CD4-positive, alpha-beta T cell (primary cell): ENCODE measurements around the gene UPK1A. TPM values are rescaled to one million over a fixed set of nuclear protein-coding genes. Genes with fewer than 3 reads are reported as not detected.

Source experiments
- ATAC-seq: fragments of 200-7000 bp; cut with Tn5 transposase; one replicate; pipeline ENCODE4 v1.10.0; 2022; ENCODE audit warnings: mild to moderate bottlenecking; ENCODE audit not compliant: poor library complexity
- CTCF ChIA-PET: fragments of 350-600 bp; sonication (Branson Sonifier 250); formaldehyde crosslinking; loops from one replicate; lab custom pipeline; 2021; ENCODE audit warnings: antibody characterized with exemption, inconsistent platforms; lab: Charles Lee
- POLR2A ChIA-PET: fragments of 350-600 bp; sonication (Branson Sonifier 250); formaldehyde crosslinking; loops from one replicate; lab custom pipeline; 2021; ENCODE audit warnings: antibody characterized with exemption, inconsistent platforms; lab: Charles Lee
- DNase-seq, 14 experiments: peaks; one replicate each; pipeline ENCODE4 v3.0.0-alpha.2; 2013 to 2020; ENCODE audit warnings: mixed read lengths in 2 of 14
- H3K27ac ChIP-seq, 2 donors: one replicate each; pipeline versions ENCODE4 v1.5.1 to v1.7.0; 2013; ENCODE audit warnings: low read length in 2 of 2, low read depth in 1 of 2, mild to moderate bottlenecking in 1 of 2
- H3K27me3 ChIP-seq, 2 experiments: 1 replicate in 1 of 2; 2 replicates in 1 of 2; pipeline versions ENCODE4 v1.6.1 to v1.7.0; 2013; ENCODE audit warnings: low read length in 2 of 2, control low read depth in 1 of 2, mild to moderate bottlenecking in 1 of 2, moderate library complexity in 1 of 2; ENCODE audit not compliant: insufficient read depth in 2 of 2, control insufficient read depth in 1 of 2
- H3K36me3 ChIP-seq: one replicate; pipeline ENCODE4 v1.6.1; 2013; ENCODE audit warnings: low read length, control low read depth; ENCODE audit not compliant: insufficient read depth
- H3K4me1 ChIP-seq: one replicate; pipeline ENCODE4 v1.6.1; 2013; ENCODE audit warnings: low read length, control low read depth; ENCODE audit not compliant: insufficient read depth
- H3K4me3 ChIP-seq: one replicate; pipeline ENCODE4 v1.5.1; 2013; ENCODE audit warnings: mild to moderate bottlenecking, low read length, moderate library complexity
- H3K9me3 ChIP-seq, 2 experiments: 1 replicate in 1 of 2; 2 replicates in 1 of 2; pipeline versions ENCODE4 v1.6.1 to v1.7.0; 2013; ENCODE audit warnings: low read length in 2 of 2, mild to moderate bottlenecking in 2 of 2, control low read depth in 1 of 2, moderate library complexity in 1 of 2; ENCODE audit not compliant: control insufficient read depth in 1 of 2, insufficient read depth in 1 of 2
- H3K27ac Mint-ChIP-seq: one replicate; pipeline ENCODE4 v1.8.0; 2020; ENCODE audit warnings: mixed read lengths
- H3K27me3 Mint-ChIP-seq: one replicate; pipeline ENCODE4 v1.8.0; 2021; ENCODE audit warnings: mixed read lengths
- H3K36me3 Mint-ChIP-seq: one replicate; pipeline ENCODE4 v1.8.0; 2021; ENCODE audit warnings: low read depth, mixed read lengths
- H3K4me1 Mint-ChIP-seq: one replicate; pipeline ENCODE4 v1.8.0; 2021; ENCODE audit warnings: low read depth, mixed read lengths
- H3K4me3 Mint-ChIP-seq: one replicate; pipeline ENCODE4 v1.8.0; 2020; ENCODE audit warnings: mild to moderate bottlenecking, mixed read lengths
- H3K9me3 Mint-ChIP-seq: one replicate; pipeline ENCODE4 v1.8.0; 2020; ENCODE audit warnings: mixed read lengths
- intact Hi-C, 2 experiments: fragments of 100-400 bp; cut with DNase I in 1 of 2; cut with micrococcal nuclease in 1 of 2; formaldehyde crosslinking; loops; one replicate each; pipeline versions ENCODE4 v1.15.1 to v1.9.0; 2023 to 2025; cut with DNase I, micrococcal nuclease
- total RNA-seq, 174 experiments: library from RNA in 2 of 174; stranded (reverse) in 2 of 174; gene quantifications; one replicate each; pipeline ENCODE4 v1.2.3 and lab custom pipeline; 2021 to 2026
- TF ChIP-seq, protein P1 (sequence below): fragments of 200-600 bp; IDR thresholded peaks from one replicate; pipeline ENCODE4 v1.8.0; 2022; ENCODE audit warnings: antibody characterized with exemption, mild to moderate bottlenecking

UPK1A gene
- total RNA-seq, 2 experiments from 2014 or later: 0.36 to 0.47 TPM

DNA sequence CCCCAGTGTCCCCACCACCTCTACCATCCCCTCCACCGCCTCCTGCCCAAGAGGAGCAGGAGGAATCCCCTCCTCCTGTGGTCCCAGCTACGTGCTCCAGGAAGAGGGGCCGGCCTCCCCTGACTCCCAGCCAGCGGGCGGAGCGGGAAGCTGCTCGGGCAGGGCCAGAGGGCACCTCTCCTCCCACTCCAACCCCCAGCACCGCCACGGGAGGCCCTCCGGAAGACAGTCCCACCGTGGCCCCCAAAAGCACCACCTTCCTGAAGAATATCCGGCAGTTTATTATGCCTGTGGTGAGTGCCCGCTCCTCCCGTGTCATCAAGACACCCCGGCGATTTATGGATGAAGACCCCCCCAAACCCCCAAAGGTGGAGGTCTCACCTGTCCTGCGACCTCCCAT is 54.3 kb downstream of the UPK1A start:
- intact Hi-C loops: no loop called here
- POLR2A ChIA-PET: interaction anchor here (0.6 to 1.4 kb wide), 3 partner anchors 21 to 31 kb away, joined by 3 to 6 read pairs (median 3); partner anchors contain the start of genes IGFLR1 and U2AF1L4
- peaks cover 69% of the 10 kb centered on the region for H3K36me3 Mint-ChIP-seq

DNA sequence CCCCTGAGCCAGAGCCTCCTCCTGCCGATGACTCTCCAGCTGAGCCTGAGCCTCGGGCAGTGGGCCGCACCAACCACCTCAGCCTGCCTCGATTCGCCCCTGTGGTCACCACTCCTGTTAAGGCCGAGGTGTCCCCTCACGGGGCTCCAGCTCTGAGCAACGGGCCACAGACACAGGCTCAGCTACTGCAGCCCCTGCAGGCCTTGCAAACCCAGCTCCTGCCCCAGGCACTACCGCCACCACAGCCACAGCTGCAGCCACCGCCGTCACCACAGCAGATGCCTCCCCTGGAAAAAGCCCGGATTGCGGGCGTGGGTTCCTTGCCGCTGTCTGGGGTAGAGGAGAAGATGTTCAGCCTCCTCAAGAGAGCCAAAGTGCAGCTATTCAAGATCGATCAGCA is 55.1 kb downstream of the UPK1A start:
- DNase-seq: peak in 2 of 14 experiments; percentile 24 to 28
- no peak for ATAC-seq
- peaks cover 65% of the 10 kb centered on the region for H3K36me3 ChIP-seq

More for the DNA sequence above, 54.3 kb downstream of the UPK1A start:
- Histone ChIP-seq H3K4me3 (no peak overlapping the region), H3K27me3 (no peaks in the 10 kb centered on the region), H3K9me3 (no peaks in the 10 kb centered on the region), H3K4me1 (peaks cover 35% of the 10 kb centered on the region), H3K27ac (no peak overlapping the region), H3K36me3 (peaks cover 58% of the 10 kb centered on the region)
- H3K9me3 Mint-ChIP-seq: no peaks in the 10 kb centered on the region
- CTCF ChIA-PET: no interaction called here
- H3K27ac Mint-ChIP-seq: no peak overlapping the region
- TF ChIP-seq, protein P1, sequence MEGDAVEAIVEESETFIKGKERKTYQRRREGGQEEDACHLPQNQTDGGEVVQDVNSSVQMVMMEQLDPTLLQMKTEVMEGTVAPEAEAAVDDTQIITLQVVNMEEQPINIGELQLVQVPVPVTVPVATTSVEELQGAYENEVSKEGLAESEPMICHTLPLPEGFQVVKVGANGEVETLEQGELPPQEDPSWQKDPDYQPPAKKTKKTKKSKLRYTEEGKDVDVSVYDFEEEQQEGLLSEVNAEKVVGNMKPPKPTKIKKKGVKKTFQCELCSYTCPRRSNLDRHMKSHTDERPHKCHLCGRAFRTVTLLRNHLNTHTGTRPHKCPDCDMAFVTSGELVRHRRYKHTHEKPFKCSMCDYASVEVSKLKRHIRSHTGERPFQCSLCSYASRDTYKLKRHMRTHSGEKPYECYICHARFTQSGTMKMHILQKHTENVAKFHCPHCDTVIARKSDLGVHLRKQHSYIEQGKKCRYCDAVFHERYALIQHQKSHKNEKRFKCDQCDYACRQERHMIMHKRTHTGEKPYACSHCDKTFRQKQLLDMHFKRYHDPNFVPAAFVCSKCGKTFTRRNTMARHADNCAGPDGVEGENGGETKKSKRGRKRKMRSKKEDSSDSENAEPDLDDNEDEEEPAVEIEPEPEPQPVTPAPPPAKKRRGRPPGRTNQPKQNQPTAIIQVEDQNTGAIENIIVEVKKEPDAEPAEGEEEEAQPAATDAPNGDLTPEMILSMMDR: no peak
- ATAC-seq: no peak
- H3K4me1 Mint-ChIP-seq: peaks cover 38% of the 10 kb centered on the region
- no peaks in the 10 kb centered on the region for H3K27me3 Mint-ChIP-seq
- peak in 2 of 14 experiments; percentile 21 to 29 for DNase-seq
- peak overlapping the region; percentile 58 for H3K4me3 Mint-ChIP-seq

DNA sequence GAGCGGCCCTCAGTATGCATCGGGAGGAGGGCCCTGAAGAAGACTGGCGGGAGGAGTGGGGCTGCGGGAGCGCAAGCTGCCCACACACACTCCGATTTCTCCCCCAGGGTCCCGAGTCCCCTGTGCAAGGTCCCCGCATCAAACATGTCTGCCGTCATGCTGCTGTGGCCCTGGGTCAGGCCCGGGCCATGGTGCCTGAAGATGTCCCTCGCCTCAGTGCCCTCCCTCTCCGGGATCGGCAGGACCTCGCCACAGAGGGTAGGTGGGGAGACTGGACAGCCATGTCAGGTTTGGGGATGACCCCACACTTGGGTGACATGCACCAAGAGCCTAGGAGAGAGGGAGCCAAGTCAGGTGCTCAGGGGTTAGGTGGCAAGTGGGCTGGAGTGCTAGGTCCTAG is 56.1 kb downstream of the UPK1A start:
- DNase-seq: no peak
- H3K4me3 ChIP-seq: no peak overlapping the region
- H3K27ac Mint-ChIP-seq: no peak overlapping the region
- no peaks in the 10 kb centered on the region for H3K27me3 ChIP-seq
- no peak for ATAC-seq
- H3K36me3 ChIP-seq: peaks cover 76% of the 10 kb centered on the region
- peaks cover 18% of the 10 kb centered on the region for H3K4me1 ChIP-seq
- no peak overlapping the region for H3K27ac ChIP-seq
- TF ChIP-seq, protein P1: no peak
- no peaks in the 10 kb centered on the region for H3K9me3 ChIP-seq
- ChIA-PET CTCF (no interaction called here), POLR2A (no interaction called here)
- peak overlapping the region; percentile 58 for H3K4me3 Mint-ChIP-seq
- no peaks in the 10 kb centered on the region for H3K27me3 Mint-ChIP-seq
- no peaks in the 10 kb centered on the region for H3K9me3 Mint-ChIP-seq
- peaks cover 22% of the 10 kb centered on the region for H3K4me1 Mint-ChIP-seq
- intact Hi-C loops: no loop called here
- peaks cover 74% of the 10 kb centered on the region for H3K36me3 Mint-ChIP-seq

More for the DNA sequence above, 55.1 kb downstream of the UPK1A start:
- Mint-ChIP-seq H3K4me1 (peaks cover 31% of the 10 kb centered on the region), H3K9me3 (no peaks in the 10 kb centered on the region), H3K36me3 (peaks cover 75% of the 10 kb centered on the region), H3K4me3 (peak overlapping the region; percentile 34), H3K27me3 (no peaks in the 10 kb centered on the region), H3K27ac (no peak overlapping the region)
- Histone ChIP-seq H3K4me1 (peaks cover 28% of the 10 kb centered on the region), H3K4me3 (no peak overlapping the region), H3K9me3 (no peaks in the 10 kb centered on the region), H3K27me3 (no peaks in the 10 kb centered on the region), H3K27ac (no peak overlapping the region)
- ChIA-PET POLR2A (interaction anchor here (1.1 to 1.4 kb wide), 2 partner anchors 13 to 23 kb away, joined by 4 to 6 read pairs; partner anchors contain the start of gene U2AF1L4), CTCF (no interaction called here)
- TF ChIP-seq, protein P1: no peak
- intact Hi-C loops: no loop called here
